HL-60 (cell line): ENCODE data around the gene RBM38.

ENCODE experiments used
- CTCF ChIP-seq: IDR thresholded peaks from one replicate; pipeline ENCODE4 v1.5.1; 2011; ENCODE audit warnings: low read length, control low read depth, inconsistent platforms; ENCODE audit not compliant: insufficient read depth
- GABPA ChIP-seq: IDR thresholded peaks from 2 replicates; pipeline ENCODE4 v1.6.1; 2012; ENCODE audit warnings: low read depth
- POLR2AphosphoS5 ChIP-seq: IDR thresholded peaks from 2 replicates; pipeline ENCODE4 v1.6.1; 2012; ENCODE audit warnings: low read depth
- REST ChIP-seq: IDR thresholded peaks from 2 replicates; pipeline ENCODE4 v1.6.1; 2012; ENCODE audit warnings: low read depth; ENCODE audit not compliant: insufficient replicate concordance
- SPI1 ChIP-seq: IDR thresholded peaks from 2 replicates; pipeline ENCODE4 v1.6.1; 2012; ENCODE audit warnings: low read depth, mild to moderate bottlenecking, borderline replicate concordance

- no peak for TF ChIP-seq REST
- TF ChIP-seq POLR2AphosphoS5 = no peak
- no peak for TF ChIP-seq CTCF
- TF ChIP-seq GABPA = no peak
- TF ChIP-seq SPI1 = no peak
These were observed 23.8 kb downstream of the RBM38 start for GRCh38 chr20:57414867-57415592.
